ENCODE measurements around the gene DHRS2. TPM values are rescaled to one million over a fixed set of nuclear protein-coding genes. Genes with fewer than 3 reads are reported as not detected.

The DHRS2 gene
- total and polyA plus RNA-seq, 2 of the 13 experiments (the other 11 are each of a cell fraction or from before 2014, with no cell fraction given), result 1,621 to 3,021 TPM

DNA sequence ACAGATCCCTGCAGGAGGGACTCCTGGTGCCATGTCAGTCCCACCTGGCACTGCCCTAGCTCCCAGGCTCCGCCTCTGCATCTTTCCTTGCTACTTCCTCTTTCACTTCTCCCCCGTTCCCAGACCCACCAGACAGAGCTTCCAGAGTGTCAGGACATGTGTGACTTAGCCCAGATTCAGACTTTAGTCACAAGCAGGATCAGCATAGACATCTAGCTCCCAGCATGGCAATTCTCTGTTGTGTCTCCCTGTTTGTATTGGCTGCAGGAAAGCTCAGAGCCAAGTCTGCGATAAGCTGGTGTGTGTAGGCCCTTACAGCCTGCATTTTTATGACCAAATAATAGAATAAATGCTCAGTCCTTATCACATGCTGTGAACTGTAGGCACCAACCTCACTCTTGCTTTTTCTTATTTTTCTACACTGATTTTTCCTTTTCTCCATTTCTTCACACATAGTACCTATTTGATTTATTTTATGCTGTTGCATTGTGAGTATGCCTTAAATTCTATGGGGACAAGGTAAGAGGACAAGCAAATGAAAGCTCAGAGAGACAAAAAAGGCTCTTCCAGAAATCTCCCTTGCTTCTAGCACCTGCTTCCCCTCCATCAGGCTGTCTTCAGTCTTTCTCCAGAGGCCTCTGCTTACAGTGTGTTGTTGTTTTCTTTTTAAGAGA is 5.9 kb downstream of the DHRS2 start (continued):
- no peak for TF ChIP-seq TIGD3 (CRISPR knock-in tag; IDR thresholded peaks at IDR 0.05; ENCODE audit: borderline replicate concordance)
- TF ChIP-seq IKZF4 (CRISPR knock-in tag; IDR thresholded peaks at IDR 0.05; ENCODE audit: borderline replicate concordance, low read depth, not compliant biosample characterization), result peak; percentile 46
- no peak for TF ChIP-seq ELF3 (CRISPR knock-in tag; IDR thresholded peaks at IDR 0.05)
- no peak for TF ChIP-seq SP140L (CRISPR knock-in tag; IDR thresholded peaks at IDR 0.05; ENCODE audit: borderline replicate concordance)
- no peak for TF ChIP-seq ZBTB3 (CRISPR knock-in tag; IDR thresholded peaks at IDR 0.05; ENCODE audit: borderline replicate concordance, low read depth)
- TF ChIP-seq BORCS8-MEF2B (CRISPR knock-in tag; IDR thresholded peaks at IDR 0.05), result no peak; the same call in 1 of the 2 replicates
- TF ChIP-seq ZFP36L1 (CRISPR knock-in tag; IDR thresholded peaks at IDR 0.05), result no peak
- TF ChIP-seq ZNF7 (CRISPR knock-in tag; IDR thresholded peaks at IDR 0.05), result no peak
- TF ChIP-seq, protein P1, sequence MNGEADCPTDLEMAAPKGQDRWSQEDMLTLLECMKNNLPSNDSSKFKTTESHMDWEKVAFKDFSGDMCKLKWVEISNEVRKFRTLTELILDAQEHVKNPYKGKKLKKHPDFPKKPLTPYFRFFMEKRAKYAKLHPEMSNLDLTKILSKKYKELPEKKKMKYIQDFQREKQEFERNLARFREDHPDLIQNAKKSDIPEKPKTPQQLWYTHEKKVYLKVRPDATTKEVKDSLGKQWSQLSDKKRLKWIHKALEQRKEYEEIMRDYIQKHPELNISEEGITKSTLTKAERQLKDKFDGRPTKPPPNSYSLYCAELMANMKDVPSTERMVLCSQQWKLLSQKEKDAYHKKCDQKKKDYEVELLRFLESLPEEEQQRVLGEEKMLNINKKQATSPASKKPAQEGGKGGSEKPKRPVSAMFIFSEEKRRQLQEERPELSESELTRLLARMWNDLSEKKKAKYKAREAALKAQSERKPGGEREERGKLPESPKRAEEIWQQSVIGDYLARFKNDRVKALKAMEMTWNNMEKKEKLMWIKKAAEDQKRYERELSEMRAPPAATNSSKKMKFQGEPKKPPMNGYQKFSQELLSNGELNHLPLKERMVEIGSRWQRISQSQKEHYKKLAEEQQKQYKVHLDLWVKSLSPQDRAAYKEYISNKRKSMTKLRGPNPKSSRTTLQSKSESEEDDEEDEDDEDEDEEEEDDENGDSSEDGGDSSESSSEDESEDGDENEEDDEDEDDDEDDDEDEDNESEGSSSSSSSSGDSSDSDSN (CRISPR knock-in tag; IDR thresholded peaks at IDR 0.05), result no peak
- TF ChIP-seq ZFP62 (CRISPR knock-in tag; IDR thresholded peaks at IDR 0.05), result no peak
- no peak; the same call in 1 of the 2 replicates for TF ChIP-seq SALL2 (CRISPR knock-in tag; IDR thresholded peaks at IDR 0.05)
- TF ChIP-seq HIC2 (CRISPR knock-in tag; IDR thresholded peaks at IDR 0.05; ENCODE audit: low read depth), result no peak
- TF ChIP-seq ADNP (CRISPR knock-in tag; IDR thresholded peaks at IDR 0.05), result no peak
- no peak for TF ChIP-seq FLYWCH1 (CRISPR knock-in tag; IDR thresholded peaks at IDR 0.05)
- no peak for TF ChIP-seq CCAR2 (optimal IDR thresholded peaks at IDR 0.05; ENCODE audit: low read depth, low read length)
- no peak for TF ChIP-seq SNAPC2 (CRISPR knock-in tag; IDR thresholded peaks at IDR 0.05)
- TF ChIP-seq MATR3 (CRISPR knock-in tag; IDR thresholded peaks at IDR 0.05), result peak; percentile 15; the same call in 1 of the 2 replicates
- no peak; the same call in 1 of the 2 replicates for TF ChIP-seq GATA4 (IDR thresholded peaks at IDR 0.05; ENCODE audit: borderline replicate concordance, low read depth)
- TF ChIP-seq, protein P2, sequence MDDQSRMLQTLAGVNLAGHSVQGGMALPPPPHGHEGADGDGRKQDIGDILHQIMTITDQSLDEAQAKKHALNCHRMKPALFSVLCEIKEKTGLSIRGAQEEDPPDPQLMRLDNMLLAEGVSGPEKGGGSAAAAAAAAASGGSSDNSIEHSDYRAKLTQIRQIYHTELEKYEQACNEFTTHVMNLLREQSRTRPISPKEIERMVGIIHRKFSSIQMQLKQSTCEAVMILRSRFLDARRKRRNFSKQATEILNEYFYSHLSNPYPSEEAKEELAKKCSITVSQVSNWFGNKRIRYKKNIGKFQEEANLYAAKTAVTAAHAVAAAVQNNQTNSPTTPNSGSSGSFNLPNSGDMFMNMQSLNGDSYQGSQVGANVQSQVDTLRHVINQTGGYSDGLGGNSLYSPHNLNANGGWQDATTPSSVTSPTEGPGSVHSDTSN (CRISPR knock-in tag; IDR thresholded peaks at IDR 0.05; ENCODE audit: borderline replicate concordance), result no peak
- 0 out of 2 replicates have a peak, but pooled peaks have one; percentile 7 for TF ChIP-seq ATF2 (CRISPR knock-in tag; IDR thresholded peaks at IDR 0.05)

Measured in HepG2 (cell line).